ENCODE measurements around the gene PLCB1. TPM values are rescaled to one million over a fixed set of nuclear protein-coding genes. Genes with fewer than 3 reads are reported as not detected.
"Not testable (repeated sequence)": the region's sequence is repeated elsewhere in the genome, so short reads cannot be mapped to it uniquely, and the experiment has no call there.

Gene PLCB1
- total RNA-seq, 2 donors from 2014 or later: 1.8 to 3.0 TPM

DNA sequence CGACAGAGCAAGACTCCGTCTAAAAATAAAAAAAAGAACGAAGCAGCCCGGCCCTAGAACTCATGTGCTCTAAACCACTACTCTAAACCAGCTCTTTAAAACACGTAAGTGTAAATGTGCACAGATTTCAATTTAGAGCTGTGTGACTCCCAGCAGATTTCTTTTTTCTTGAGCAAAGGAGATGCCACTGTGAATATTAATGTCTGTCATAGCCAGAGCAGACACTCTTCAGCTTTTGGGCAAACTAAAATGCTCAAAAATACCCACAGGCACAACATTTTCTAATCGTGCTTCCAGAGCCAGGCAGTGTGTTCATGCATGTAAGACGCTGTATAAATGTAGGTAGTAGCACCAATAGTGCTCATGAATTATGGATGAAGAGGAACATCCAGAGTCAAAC lies 717.9 kb downstream of the PLCB1 start:
- H3K4me3 Mint-ChIP-seq: no peak overlapping the region
- no peak for ATAC-seq (replicated peaks)
- H3K27me3 Mint-ChIP-seq: no peaks in the 10 kb centered on the region
- peaks cover 4% of the 10 kb centered on the region for H3K9me3 Mint-ChIP-seq
- no peaks in the 10 kb centered on the region for H3K4me1 Mint-ChIP-seq
- H3K36me3 Mint-ChIP-seq (ENCODE audit: low read depth): no peaks in the 10 kb centered on the region
- H3K27ac Mint-ChIP-seq: no peak overlapping the region

DNA sequence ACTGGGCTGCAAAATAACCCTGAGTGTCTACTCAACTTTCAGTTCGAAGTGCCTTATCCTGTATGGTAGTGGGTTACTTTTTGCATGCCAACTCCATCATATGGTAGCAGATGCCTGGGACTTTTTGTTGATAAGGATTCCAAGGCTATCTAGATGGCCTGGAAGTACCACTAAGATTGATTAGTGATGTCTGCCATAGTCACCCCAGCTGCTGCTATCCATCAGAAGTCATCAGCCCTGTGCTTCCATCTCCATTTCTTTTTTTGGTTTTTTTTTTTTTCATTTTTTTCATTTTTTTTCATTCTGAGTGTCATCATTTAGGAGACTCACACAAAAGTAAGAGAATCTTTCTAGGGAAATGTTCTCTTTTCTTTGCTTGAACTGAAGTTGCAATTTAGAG lies 719.4 kb downstream of the PLCB1 start:
- H3K36me3 Mint-ChIP-seq (ENCODE audit: low read depth): no peaks in the 10 kb centered on the region
- H3K27me3 Mint-ChIP-seq: no peaks in the 10 kb centered on the region
- H3K4me1 Mint-ChIP-seq: no peaks in the 10 kb centered on the region
- ATAC-seq (replicated peaks): no peak
- no peak overlapping the region for H3K27ac Mint-ChIP-seq
- H3K9me3 Mint-ChIP-seq: no peaks in the 10 kb centered on the region
- H3K4me3 Mint-ChIP-seq: no peak overlapping the region

DNA sequence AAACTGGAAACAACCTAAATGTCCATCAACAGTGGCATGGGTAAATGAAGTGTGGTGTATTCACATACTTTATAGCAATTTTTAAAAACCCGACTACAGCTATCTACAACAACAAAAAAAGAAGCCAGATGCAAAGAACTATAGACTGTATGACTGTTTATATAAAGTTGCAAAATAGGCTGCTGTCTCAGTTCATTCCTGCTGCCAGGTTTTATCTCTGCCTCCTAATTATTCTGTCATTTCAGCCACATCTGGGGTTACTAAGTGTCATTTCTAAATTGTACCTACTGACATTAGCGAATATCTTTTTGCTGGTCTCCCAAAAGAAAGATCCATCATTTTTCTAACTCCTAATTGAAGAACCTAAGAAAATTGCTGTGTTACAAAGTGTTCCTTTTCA lies 719.9 kb downstream of the PLCB1 start:
- ATAC-seq (replicated peaks); H3K27ac Mint-ChIP-seq; H3K4me3 Mint-ChIP-seq; H3K9me3 Mint-ChIP-seq; H3K27me3 Mint-ChIP-seq; H3K36me3 Mint-ChIP-seq (ENCODE audit: low read depth); H3K4me1 Mint-ChIP-seq: not testable (repeated sequence)

DNA sequence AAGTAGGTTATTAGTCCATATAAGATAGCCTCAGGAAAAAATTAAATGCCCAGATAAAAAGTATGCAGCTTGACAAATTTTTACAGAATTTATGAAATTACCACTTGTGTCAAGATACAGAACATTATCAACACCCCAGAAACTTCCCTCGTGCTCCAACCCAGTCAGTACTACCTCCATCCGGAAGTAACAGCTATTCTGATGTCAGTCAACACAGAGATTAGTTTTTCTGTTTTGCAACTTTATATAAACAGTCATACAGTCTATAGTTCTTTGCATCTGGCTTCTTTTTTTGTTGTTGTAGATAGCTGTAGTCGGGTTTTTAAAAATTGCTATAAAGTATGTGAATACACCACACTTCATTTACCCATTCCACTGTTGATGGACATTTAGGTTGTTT lies 721.1 kb downstream of the PLCB1 start:
- not testable (repeated sequence) for H3K27me3 Mint-ChIP-seq; H3K36me3 Mint-ChIP-seq (ENCODE audit: low read depth); H3K27ac Mint-ChIP-seq; H3K9me3 Mint-ChIP-seq; H3K4me3 Mint-ChIP-seq; ATAC-seq (replicated peaks); H3K4me1 Mint-ChIP-seq

DNA sequence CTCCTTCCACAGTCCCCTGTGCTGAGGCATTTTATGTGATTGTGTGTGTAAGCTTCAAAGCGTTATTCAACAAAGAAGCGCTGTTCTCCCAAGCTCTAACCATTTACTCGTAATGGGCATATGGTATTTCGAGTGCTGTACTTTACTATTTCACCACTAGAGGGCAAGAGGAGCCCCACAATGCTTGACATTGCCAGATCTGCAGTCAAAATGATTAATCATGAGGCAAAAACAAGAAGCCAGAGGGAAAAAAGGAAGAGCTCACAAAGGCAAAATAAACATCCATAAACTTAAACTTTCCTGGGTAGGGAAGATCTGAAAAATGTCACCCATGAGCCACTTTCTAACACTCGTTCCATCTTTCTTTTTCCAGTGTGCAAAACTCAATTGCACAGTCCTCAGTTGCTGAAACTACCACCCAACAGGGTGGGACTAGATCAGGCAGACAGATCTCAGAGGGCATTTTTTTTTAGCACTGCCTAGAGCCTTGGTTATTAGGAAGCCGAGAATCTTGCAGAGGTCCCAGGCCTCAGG lies 721.8 kb downstream of the PLCB1 start:
- H3K36me3 Mint-ChIP-seq (ENCODE audit: low read depth): no peaks in the 10 kb centered on the region
- ATAC-seq (replicated peaks): peak; percentile 57
- no peak overlapping the region for H3K4me3 Mint-ChIP-seq
- H3K27me3 Mint-ChIP-seq: no peaks in the 10 kb centered on the region
- no peak overlapping the region for H3K27ac Mint-ChIP-seq
- H3K4me1 Mint-ChIP-seq: no peaks in the 10 kb centered on the region
- H3K9me3 Mint-ChIP-seq: no peaks in the 10 kb centered on the region

DNA sequence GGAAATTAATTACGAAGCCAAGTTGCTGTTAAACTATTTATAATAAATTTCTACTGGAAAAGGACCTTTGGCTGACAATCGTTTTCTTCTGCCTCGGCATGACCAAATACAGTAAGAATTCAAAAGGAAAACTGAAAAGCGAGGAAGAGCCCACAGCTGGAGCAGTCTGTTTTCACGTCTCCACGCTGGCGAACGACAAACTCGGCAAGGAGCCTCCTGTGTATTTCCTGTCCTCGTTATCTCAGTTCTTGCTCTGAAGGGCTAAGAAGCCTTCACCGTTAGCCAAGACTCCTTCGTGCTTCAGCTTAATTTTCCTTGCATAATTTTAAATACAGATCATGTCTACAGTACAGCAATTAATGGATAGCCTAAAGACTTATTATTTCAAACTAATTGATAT lies 722.5 kb downstream of the PLCB1 start:
- Mint-ChIP-seq H3K27me3 (no peaks in the 10 kb centered on the region), H3K4me1 (no peaks in the 10 kb centered on the region), H3K9me3 (no peaks in the 10 kb centered on the region), H3K36me3 (ENCODE audit: low read depth) (no peaks in the 10 kb centered on the region), H3K4me3 (no peak overlapping the region), H3K27ac (no peak overlapping the region)
- ATAC-seq (replicated peaks): no peak

DNA sequence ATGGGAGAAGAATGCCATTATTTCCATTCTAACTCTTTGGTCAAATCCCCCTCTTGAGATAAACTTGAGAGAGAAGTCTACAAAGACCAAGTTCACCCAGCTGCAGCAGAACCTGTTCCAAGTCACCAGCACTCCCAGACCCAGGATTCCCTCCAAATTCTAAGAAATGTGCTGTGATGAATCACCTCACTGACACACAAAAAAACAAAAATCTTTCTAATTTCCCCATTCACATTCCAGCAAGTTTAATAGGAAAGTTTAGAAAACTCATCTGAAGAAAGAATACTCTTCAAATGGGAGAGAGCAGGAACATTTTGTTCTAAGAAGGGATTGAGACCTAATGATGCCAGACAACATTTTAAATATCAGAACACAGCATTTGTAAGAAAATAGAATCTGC lies 723.2 kb downstream of the PLCB1 start:
- no peaks in the 10 kb centered on the region for H3K27me3 Mint-ChIP-seq
- H3K36me3 Mint-ChIP-seq (ENCODE audit: low read depth): no peaks in the 10 kb centered on the region
- no peaks in the 10 kb centered on the region for H3K9me3 Mint-ChIP-seq
- ATAC-seq (replicated peaks): no peak
- H3K4me1 Mint-ChIP-seq: no peaks in the 10 kb centered on the region
- H3K4me3 Mint-ChIP-seq: no peak overlapping the region
- H3K27ac Mint-ChIP-seq: no peak overlapping the region

DNA sequence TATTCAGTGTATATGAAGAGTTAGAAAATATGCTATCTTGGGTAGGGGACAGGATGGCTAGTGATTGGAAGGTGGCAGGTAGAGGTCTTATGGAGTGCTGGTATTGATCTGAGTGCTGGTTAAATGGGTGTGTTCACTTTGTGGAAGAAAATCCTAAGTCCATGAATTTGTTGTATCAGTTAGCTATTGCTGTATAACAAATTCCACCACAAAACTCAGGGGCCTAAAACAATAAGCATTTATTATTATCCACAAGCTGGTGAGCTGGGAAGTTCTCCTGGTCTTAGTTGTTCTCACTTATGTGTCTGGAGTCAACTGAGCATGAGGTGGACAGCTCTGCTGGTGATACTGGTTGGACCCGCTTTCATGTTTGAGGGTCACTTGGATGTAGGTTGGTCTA lies 724.6 kb downstream of the PLCB1 start:
- no peaks in the 10 kb centered on the region for H3K27me3 Mint-ChIP-seq
- no peak for ATAC-seq (replicated peaks)
- no peaks in the 10 kb centered on the region for H3K4me1 Mint-ChIP-seq
- no peaks in the 10 kb centered on the region for H3K9me3 Mint-ChIP-seq
- H3K27ac Mint-ChIP-seq: no peak overlapping the region
- H3K4me3 Mint-ChIP-seq: no peak overlapping the region
- H3K36me3 Mint-ChIP-seq (ENCODE audit: low read depth): no peaks in the 10 kb centered on the region

DNA sequence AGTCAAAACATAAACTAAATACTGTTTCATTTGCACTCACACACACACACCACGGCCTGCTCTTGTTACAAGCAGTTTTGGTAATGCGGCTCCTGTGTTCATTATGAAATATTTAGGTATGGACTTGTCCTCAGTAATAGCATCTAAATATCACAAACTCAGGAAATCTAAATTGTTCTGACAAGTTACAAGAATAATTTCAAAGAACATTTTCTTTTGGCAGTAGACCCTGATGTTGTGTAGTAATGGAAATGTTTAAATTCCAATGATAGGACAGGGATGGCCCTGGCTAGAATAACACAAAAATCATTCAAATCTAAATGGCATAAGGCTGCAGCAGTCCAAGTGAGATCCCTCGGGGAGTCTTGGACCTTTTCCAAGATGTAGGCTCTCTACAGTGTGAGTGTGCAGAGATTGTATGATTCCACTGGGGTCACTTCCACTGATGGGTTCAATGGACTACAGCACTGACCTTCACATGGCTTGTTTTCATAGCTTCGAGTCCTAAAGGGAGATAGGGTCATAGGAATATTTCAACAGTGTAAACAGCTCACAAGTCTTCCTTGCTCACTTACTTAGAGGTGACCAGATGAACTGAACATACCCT lies 726.2 kb downstream of the PLCB1 start:
- Mint-ChIP-seq H3K36me3 (ENCODE audit: low read depth) (no peaks in the 10 kb centered on the region), H3K4me1 (no peaks in the 10 kb centered on the region), H3K27ac (no peak overlapping the region)

DNA sequence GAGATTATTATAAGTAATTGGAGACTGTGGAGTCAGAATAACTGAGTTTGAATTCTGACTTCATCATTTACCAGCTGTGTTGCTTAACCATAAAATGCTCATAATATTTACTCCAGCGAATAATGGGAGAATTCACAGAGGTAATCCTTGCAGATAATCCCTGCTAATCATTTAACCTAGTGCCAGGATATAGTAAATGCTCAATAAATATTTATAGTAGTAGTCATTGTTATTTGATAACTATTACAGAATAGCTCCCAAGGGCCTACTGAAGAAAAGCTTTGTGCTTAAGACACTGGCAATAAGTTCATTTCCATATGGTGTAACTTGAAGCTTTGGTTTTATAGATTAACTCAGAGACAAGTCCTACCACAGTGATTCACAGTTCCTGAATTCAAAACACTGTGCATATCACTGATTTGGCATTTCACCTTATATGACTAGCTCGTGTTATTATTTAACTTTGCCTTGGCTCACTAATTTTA lies 728.0 kb downstream of the PLCB1 start:
- Mint-ChIP-seq H3K27me3 (no peaks in the 10 kb centered on the region), H3K4me1 (no peaks in the 10 kb centered on the region), H3K36me3 (ENCODE audit: low read depth) (no peaks in the 10 kb centered on the region), H3K9me3 (peaks cover 4% of the 10 kb centered on the region), H3K27ac (no peak overlapping the region), H3K4me3 (no peak overlapping the region)
- ATAC-seq (replicated peaks): no peak

More for the DNA sequence above, 726.2 kb downstream of the PLCB1 start:
- no peaks in the 10 kb centered on the region for H3K9me3 Mint-ChIP-seq
- H3K4me3 Mint-ChIP-seq: no peak overlapping the region
- no peak for ATAC-seq (replicated peaks)
- no peaks in the 10 kb centered on the region for H3K27me3 Mint-ChIP-seq

DNA sequence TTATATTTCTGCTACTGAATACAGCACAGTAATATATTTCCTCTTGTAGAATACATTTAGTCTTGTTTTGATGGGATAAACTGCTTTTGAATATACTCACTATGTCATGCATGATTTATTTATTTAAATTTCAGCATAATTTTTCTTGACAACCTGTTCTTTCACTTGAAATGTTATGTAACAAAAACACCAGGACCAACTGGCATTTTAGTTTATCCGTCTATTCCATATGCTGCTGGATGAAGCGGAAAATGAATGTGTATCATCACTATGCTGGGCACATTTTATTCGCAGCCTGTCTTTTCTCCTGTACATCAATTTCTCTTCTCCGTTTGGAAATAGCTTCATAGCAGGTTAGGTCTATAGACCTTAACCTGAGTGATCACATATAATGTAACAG lies 730.0 kb downstream of the PLCB1 start:
- Mint-ChIP-seq H3K9me3 (peaks cover 4% of the 10 kb centered on the region), H3K4me3 (no peak overlapping the region), H3K4me1 (no peaks in the 10 kb centered on the region), H3K27me3 (no peaks in the 10 kb centered on the region), H3K36me3 (ENCODE audit: low read depth) (no peaks in the 10 kb centered on the region), H3K27ac (no peak overlapping the region)
- ATAC-seq (replicated peaks): no peak

DNA sequence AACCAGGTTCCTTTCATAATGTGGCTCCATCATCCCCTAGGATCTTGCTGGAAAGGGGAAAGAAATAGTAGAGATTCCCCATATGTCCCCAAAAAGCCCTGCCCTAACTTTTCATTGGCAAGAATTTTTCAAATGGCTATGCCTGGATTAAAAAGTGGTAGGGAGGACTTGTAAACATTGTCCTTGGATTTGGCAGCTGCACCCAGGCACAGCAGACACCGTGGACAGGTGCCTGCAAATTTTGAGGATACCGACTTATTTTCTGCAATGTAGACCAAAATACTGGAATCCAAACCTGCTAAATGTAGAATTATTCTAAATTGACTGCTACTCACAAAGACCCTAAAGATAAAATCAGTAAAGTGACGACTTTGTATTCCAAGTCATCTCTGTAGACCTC lies 733.6 kb downstream of the PLCB1 start:
- H3K4me3 Mint-ChIP-seq: no peak overlapping the region
- no peak for ATAC-seq (replicated peaks)
- H3K27me3 Mint-ChIP-seq: no peaks in the 10 kb centered on the region
- H3K4me1 Mint-ChIP-seq: no peaks in the 10 kb centered on the region
- no peak overlapping the region for H3K27ac Mint-ChIP-seq
- peaks cover 4% of the 10 kb centered on the region for H3K9me3 Mint-ChIP-seq
- H3K36me3 Mint-ChIP-seq (ENCODE audit: low read depth): no peaks in the 10 kb centered on the region

DNA sequence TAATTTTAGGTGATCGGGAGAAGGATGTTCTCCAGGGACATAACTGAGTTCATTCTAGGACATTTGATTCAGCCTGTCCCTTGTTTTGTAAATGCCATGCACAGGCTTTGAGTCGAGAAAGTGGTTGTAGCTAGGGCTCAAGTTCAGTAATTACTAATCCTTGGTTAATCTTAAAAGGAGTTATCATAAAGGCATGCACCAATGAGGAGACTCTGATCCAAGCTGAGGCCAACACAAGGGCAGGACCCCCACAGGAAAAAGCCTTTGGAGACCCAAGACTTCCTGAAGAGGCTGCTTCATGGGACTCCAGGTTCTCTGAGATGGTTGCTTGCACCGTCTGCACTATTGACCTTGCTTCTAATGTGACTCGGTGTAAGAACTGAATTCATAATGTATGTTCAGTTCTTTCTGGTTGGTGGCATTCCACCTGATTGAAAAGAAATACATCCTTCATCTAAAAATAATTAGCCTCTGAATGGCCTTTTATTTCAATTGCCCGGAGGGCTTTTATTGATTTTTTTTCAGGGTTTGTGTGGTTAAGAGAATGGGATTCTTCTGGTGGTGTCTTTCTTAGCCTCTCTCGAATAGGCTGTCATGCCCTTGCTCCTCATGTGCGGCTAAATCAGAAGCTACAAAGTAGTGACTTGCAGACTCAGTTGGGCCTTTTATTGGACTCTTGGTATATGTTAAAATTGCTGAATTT lies 735.1 kb downstream of the PLCB1 start:
- Mint-ChIP-seq H3K36me3 (ENCODE audit: low read depth) (no peaks in the 10 kb centered on the region), H3K4me1 (no peaks in the 10 kb centered on the region), H3K9me3 (peaks cover 4% of the 10 kb centered on the region), H3K27me3 (no peaks in the 10 kb centered on the region), H3K27ac (no peak overlapping the region), H3K4me3 (no peak overlapping the region)
- no peak for ATAC-seq (replicated peaks)

DNA sequence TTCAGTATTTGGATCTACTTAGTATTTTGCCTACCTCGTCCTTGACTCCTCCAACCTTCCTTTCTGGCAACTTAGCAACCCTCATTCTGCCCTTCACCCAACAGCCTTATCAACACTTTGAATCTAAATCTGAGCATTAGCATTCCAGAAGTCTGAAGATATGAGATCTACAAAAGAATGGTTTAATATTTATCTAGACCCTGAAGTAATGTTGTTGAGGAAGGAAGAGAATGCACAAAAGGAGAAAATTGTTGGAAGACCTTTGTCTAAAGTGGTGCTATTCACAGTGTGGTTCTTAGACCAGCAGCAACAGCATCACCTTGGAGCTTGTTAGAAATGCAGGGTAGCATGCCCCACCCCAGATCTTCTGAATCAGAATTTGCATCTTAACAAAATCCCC lies 738.6 kb downstream of the PLCB1 start:
- Mint-ChIP-seq H3K4me1 (no peaks in the 10 kb centered on the region), H3K27ac (no peak overlapping the region), H3K27me3 (no peaks in the 10 kb centered on the region), H3K4me3 (no peak overlapping the region), H3K36me3 (ENCODE audit: low read depth) (no peaks in the 10 kb centered on the region), H3K9me3 (no peaks in the 10 kb centered on the region)
- no peak for ATAC-seq (replicated peaks)

DNA sequence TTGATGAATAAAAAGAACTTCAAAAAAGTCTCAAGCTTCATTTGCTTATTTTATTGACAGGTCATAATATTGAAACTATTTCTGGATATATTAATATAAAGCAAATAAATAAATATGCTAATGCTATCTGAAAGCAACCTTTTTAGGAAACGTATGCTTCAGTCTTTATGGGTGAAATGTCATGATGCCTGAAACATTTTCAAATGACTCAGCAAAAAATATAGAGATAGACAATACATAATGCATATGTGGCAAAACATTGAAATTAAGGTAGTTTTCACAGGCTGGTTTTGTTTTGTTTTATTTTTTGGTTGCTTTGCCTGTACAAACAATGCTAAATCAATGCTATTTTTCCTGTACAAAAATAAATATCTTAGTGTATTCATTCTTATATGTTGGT lies 742.4 kb downstream of the PLCB1 start:
- Mint-ChIP-seq H3K4me3 (no peak overlapping the region), H3K4me1 (no peaks in the 10 kb centered on the region), H3K27ac (no peak overlapping the region), H3K36me3 (ENCODE audit: low read depth) (no peaks in the 10 kb centered on the region), H3K9me3 (no peaks in the 10 kb centered on the region), H3K27me3 (no peaks in the 10 kb centered on the region)
- no peak for ATAC-seq (replicated peaks)
